H1 (cell line): Measurements from ENCODE around the gene TCAF1.

ENCODE experiments used
- ATF3 ChIP-seq: IDR thresholded peaks from 2 replicates; pipeline ENCODE4 v1.6.1; 2011; ENCODE audit warnings: low read depth, mild to moderate bottlenecking, low read length; ENCODE audit not compliant: insufficient read depth
- CEBPB ChIP-seq: IDR thresholded peaks from 2 replicates; pipeline ENCODE4 v1.6.1; 2012; ENCODE audit warnings: low read depth, low read length
- CTCF ChIP-seq, 3 experiments: IDR thresholded peaks; 1 replicate in 2 of 3; 2 replicates in 1 of 3; pipeline versions ENCODE4 v1.5.1 to v1.6.1; 2011; ENCODE audit warnings: low read length in 3 of 3, mild to moderate bottlenecking in 3 of 3, inconsistent platforms in 2 of 3, low read depth in 1 of 3, moderate library complexity in 1 of 3; ENCODE audit not compliant: insufficient read depth in 1 of 3; ENCODE audit errors: control extremely low read depth in 1 of 3
- EGR1 ChIP-seq: IDR thresholded peaks from 2 replicates; pipeline ENCODE4 v1.6.1; 2011; ENCODE audit warnings: low read depth, low read length, borderline replicate concordance
- EZH2 ChIP-seq: fragments of 200-600 bp; sonication (generic); IDR thresholded peaks from 2 replicates; pipeline ENCODE4 v1.7.1; 2012; ENCODE audit warnings: low read depth, mild to moderate bottlenecking, moderate library complexity, low read length, inconsistent platforms; ENCODE audit not compliant: severe bottlenecking
- JUN ChIP-seq: IDR thresholded peaks from 2 replicates; pipeline ENCODE4 v1.6.1; 2011; ENCODE audit warnings: low read depth, mild to moderate bottlenecking, improper control_type of control experiment, low read length
- PHF8 ChIP-seq: fragments of 200-600 bp; sonication (generic); conservative IDR thresholded peaks from 2 replicates; pipeline ENCODE4 v1.7.1; 2012; ENCODE audit warnings: low read depth, mild to moderate bottlenecking, inconsistent platforms, low read length, moderate library complexity
- POLR2A ChIP-seq, 2 experiments: IDR thresholded peaks; 1 replicate in 1 of 2; 2 replicates in 1 of 2; pipeline ENCODE4 v1.6.1; 2011; ENCODE audit warnings: low read depth in 2 of 2, low read length in 2 of 2, mild to moderate bottlenecking in 2 of 2; ENCODE audit errors: control extremely low read depth in 1 of 2
- SIN3A ChIP-seq, 2 experiments: IDR thresholded peaks in 1 of 2; conservative IDR thresholded peaks in 1 of 2; 2 replicates each; pipeline ENCODE4 v1.6.1; 2011 to 2012; ENCODE audit warnings: low read length in 2 of 2, improper control_type of control experiment in 1 of 2, low read depth in 1 of 2, mild to moderate bottlenecking in 1 of 2
- SP1 ChIP-seq: IDR thresholded peaks from 2 replicates; pipeline ENCODE4 v1.6.1; 2011; ENCODE audit warnings: low read depth, low read length
- TEAD4 ChIP-seq: IDR thresholded peaks from 2 replicates; pipeline ENCODE4 v1.6.1; 2012; ENCODE audit warnings: low read depth, low read length, inconsistent platforms, mixed read lengths
- ZNF274 ChIP-seq: IDR thresholded peaks from 2 replicates; pipeline ENCODE4 v1.7.0; 2012; ENCODE audit warnings: low read length, borderline replicate concordance; ENCODE audit errors: extremely low read depth

DNA sequence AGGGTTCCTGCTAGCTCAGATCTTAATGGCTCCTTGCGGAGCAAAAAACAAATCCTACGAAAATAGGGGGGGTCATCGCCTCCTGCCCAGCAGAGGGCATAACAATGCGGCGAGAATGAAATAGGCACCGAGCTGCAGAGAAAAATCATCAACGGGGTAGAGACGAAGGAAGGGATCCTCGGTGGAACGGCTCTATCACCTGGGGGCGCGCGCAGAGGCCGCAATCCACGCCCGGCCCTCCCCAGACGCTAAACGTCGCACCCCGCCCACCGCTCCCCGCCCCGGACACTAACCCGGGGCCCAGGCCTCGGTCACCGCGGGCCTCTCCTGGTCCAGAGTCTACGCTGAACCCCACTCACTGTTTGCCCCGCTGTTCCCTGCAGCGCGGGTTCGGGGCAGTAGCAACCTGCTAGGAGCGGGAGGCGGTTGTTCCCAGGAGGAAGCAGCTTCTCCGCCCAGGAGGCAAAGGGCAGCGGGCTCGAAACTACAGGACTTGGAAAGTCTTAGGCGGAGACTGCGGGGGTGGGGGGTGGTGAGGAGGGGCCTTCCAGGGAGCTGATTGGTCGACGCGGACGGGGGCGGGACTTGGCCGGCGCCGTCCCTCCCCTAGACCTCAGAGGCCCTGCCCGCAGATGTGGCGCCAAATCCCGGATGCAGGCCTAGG lies at the start of gene TCAF1:
- TF ChIP-seq ATF3 = no peak
- TF ChIP-seq POLR2A (IDR thresholded peaks at IDR 0.05; ENCODE audit: control extremely low read depth in 1 of 2, low read depth in 2 of 2, low read length in 2 of 2) = peak; percentile 67 to 90
- TF ChIP-seq EGR1 = peak; percentile 92
- peak; percentile 87 for TF ChIP-seq PHF8
- no peak for TF ChIP-seq ZNF274
- TF ChIP-seq CTCF (IDR thresholded peaks at IDR 0.05; ENCODE audit: control extremely low read depth in 1 of 3, insufficient read depth in 1 of 3, low read depth in 1 of 3, low read length in 3 of 3) = peak in 2 of 3 experiments; percentile 9 to 32; a peak in 2 of 4 replicates
- no peak for TF ChIP-seq TEAD4
- TF ChIP-seq SIN3A (conservative IDR thresholded peaks at IDR 0.05 in 1 of 2, IDR thresholded peaks at IDR 0.05 in 1 of 2; ENCODE audit: low read depth in 1 of 2, low read length in 2 of 2) = peak in 1 of 2 experiments; percentile 51; a peak in 2 of 4 replicates
- TF ChIP-seq JUN = no peak
- TF ChIP-seq CEBPB = no peak
- no peak for TF ChIP-seq EZH2
- no peak; the same call in 1 of the 2 replicates for TF ChIP-seq SP1
